Activated T-helper 9 cell treated with anti-CD3 and anti-CD28 coated beads, Interleukin-2, amount 50 U/mL, for 16 hours (primary cell): Measurements from ENCODE around the gene STX19.
"Not testable (repeated sequence)": the region's sequence is repeated elsewhere in the genome, so short reads cannot be mapped to it uniquely, and the experiment has no call there.

Source experiments
- DNase-seq: peaks from one replicate; pipeline ENCODE4 v3.0.0-alpha.2; 2020; ENCODE audit warnings: low read depth

Gene STX19

GRCh38 chr3:94028093-94028837, at the start of gene STX19:
TSS of gene STX19 (minus strand) at chr3:94028597. CDS start at chr3:94015269, 13,328 bp downstream.
- no peak for DNase-seq

GRCh38 chr3:94076055-94076454, 47.7 kb upstream of the STX19 start:
- DNase-seq = no peak

GRCh38 chr3:94071713-94072284, 43.4 kb upstream of the STX19 start:
- no peak for DNase-seq

- no peak for DNase-seq
Measured at GRCh38 chr3:94070341-94070911, 42.0 kb upstream of the STX19 start.

- no peak for DNase-seq
Measured at GRCh38 chr3:94069194-94069813, 40.9 kb upstream of the STX19 start.

GRCh38 chr3:94066506-94067500, 38.4 kb upstream of the STX19 start:
- DNase-seq = no peak

- DNase-seq = no peak
Measured at GRCh38 chr3:94065819-94066480, 37.6 kb upstream of the STX19 start.

GRCh38 chr3:94065122-94065521, 36.7 kb upstream of the STX19 start:
- no peak for DNase-seq

GRCh38 chr3:94064243-94064860, 36.0 kb upstream of the STX19 start:
- DNase-seq = no peak

GRCh38 chr3:94063496-94064119, 35.2 kb upstream of the STX19 start:
- no peak for DNase-seq

- peak; percentile 68 for DNase-seq
Measured at GRCh38 chr3:94062513-94063404, 34.4 kb upstream of the STX19 start, which contains the start of the genes DHFR2 and NSUN3. TSS of gene DHFR2 (minus strand) at chr3:94062916. CDS start at chr3:94061511, 1,405 bp downstream. TSS of gene NSUN3 (plus strand) at chr3:94063061. CDS start at chr3:94063127, 66 bp downstream.

- no peak for DNase-seq
Measured at GRCh38 chr3:94061297-94061696, 32.9 kb upstream of the STX19 start.

GRCh38 chr3:94050546-94050945, 22.1 kb upstream of the STX19 start:
- DNase-seq = no peak

GRCh38 chr3:94049267-94049666, 20.9 kb upstream of the STX19 start:
- no peak for DNase-seq

- no peak for DNase-seq
Measured at GRCh38 chr3:94046533-94046932, 18.1 kb upstream of the STX19 start.

- DNase-seq = not testable (repeated sequence)
Measured at GRCh38 chr3:94044100-94044936, 15.9 kb upstream of the STX19 start.

GRCh38 chr3:94043285-94043684, 14.9 kb upstream of the STX19 start:
- no peak for DNase-seq

GRCh38 chr3:94036909-94037507, 8.6 kb upstream of the STX19 start:
- DNase-seq = no peak
